Umbilical cord (tissue), 2 donors: ENCODE measurements around the gene KRT7. TPM values are rescaled to one million over a fixed set of nuclear protein-coding genes. Genes with fewer than 3 reads are reported as not detected.
"Not testable (repeated sequence)": the region's sequence is repeated elsewhere in the genome, so short reads cannot be mapped to it uniquely, and the experiment has no call there.

ENCODE experiments used
- DNase-seq: peaks from one replicate; pipeline ENCODE4 v3.0.0-alpha.2; 2015; ENCODE audit warnings: low spot score
- total RNA-seq: library from RNA; depleted of rRNA; stranded (reverse); fragments of >200 nt; gene quantifications from one replicate; pipeline ENCODE4 v1.2.3, GENCODE V29; 2014; ENCODE audit warnings: low replicate concordance; ENCODE audit not compliant: insufficient read depth

KRT7 gene
- total RNA-seq, 1 donor from 2014 or later, result 7.7 TPM

DNA sequence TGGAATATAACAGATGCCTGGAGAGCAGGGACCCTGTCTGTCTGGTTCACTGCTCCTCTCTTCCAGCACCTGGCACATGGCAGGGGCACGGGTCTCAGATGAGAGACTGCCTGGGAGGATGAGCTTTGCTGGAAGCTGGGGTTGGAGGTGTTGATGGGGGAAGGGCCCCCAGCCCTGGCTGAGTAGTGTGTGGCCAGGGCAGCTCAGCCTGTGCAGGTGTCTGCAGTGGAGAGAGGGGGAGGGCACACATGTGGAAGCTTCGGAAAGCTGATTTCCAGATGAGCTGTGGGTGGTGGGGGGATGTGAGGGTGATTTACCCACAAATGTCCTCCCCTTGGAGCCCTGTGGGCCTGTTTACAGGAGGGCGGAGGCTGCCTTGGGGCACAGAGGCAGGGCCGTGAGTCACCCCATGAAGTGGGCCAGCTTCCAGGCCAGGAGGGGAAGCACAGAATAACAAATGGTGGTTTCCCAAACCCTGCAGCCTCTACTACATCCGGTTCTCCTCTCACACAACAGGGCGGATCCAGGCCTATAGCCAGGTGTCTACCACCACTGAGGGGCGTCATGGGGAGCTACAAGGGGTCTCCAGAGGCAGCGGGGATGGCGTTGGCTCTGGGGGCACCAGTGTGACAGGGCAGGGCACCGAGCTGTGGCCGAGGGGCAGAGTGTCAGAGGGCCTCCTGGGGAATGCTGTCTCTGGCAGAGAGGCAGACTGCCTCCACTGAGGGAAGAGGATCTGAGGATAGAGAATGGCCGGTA is 11.0 kb downstream of the KRT7 start:
- DNase-seq, result peak; percentile 75

DNA sequence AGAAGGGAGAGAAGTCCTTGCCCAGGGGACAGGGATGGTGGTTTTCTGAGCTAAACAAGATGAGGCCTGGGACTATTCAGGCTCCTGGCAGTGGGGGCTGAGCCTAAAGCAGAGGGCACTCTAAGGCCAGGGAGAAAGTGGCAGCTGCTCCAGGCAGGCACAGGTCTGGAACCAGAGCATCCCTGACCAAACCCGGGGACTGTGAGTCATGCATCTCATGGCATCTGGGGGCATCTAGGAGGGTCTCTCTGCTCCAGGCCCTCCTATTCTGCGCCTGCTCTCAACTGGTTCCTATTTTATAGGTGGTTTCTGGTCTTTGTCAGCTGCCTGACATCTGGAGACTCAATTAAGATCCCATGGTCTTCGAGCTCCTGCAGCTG is 11.6 kb downstream of the KRT7 start:
- peak; percentile 49 for DNase-seq

- DNase-seq, result no peak
These were observed 12.4 kb downstream of the KRT7 start for GRCh38 chr12:52245259-52245961.

DNA sequence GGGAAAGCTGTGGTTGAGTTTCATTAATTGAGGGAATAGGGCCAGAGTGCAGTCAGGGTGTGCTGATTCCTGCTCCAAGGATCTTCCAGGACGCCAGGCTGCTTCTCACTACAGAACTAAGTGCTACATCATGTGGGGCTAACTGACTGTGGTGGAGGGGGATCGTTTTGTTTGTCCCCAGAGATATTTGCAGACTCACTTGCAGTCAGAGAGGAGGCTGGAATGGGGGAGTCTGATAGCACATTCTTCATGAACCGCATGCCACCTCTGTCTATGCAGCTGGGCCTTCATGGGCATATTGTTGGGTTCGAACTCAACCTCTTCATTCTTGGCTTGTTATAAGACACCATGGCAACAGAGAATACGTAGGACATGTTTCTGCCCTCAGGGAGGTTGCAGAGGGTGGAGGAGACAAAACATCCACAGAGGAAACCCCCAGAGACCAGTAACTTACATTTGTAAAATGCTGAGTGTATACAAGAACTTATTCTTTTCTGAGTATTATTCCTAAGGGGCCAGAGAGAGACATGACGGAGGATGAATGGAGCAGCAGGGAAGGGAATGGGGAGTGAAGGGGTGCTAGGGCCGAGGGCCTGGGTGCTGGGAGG is 13.0 kb downstream of the KRT7 start:
- DNase-seq, result no peak

DNA sequence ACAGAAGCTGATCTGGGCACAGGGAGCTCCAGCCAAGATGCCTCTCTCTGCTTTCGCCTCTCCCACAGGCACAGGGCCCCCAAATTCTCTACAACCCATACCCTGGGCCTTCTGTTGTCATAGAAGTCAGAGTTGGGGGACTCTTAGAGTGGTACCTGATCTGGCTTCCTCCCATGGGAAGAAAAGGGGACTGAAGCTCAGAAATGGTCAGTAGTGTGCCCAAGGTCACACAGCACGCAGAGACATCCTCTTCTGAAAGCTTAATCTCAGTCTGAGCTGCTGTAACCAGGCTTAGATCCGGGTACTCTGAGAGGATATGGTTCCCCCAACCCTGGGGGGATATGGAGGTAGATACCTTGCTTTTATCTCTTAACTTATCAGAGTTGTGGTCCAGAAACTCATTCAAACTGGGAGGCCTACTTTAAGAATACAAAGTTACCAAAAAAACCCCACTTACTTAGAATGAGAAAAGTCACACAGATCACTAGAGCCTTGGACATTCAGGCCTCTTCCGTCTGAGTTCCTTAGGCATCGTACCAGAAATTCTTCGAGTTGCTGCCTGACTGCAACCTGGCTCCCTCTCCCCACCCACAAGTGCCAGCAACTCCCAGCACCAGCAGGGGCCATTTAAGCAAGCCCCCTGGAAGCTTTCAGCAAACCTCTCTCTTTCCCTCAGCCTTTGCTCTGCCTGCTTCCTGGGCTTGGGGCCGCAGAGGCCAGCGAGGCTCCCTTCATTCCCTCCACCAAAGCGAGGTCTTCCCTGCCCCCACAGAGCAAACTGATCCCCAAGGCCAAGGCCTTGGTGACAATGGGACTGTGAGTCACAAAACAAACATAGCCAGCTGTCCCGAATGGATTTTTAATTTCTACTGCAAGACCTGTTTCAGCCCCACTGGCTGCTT is 13.9 kb downstream of the KRT7 start:
- DNase-seq, result no peak

DNA sequence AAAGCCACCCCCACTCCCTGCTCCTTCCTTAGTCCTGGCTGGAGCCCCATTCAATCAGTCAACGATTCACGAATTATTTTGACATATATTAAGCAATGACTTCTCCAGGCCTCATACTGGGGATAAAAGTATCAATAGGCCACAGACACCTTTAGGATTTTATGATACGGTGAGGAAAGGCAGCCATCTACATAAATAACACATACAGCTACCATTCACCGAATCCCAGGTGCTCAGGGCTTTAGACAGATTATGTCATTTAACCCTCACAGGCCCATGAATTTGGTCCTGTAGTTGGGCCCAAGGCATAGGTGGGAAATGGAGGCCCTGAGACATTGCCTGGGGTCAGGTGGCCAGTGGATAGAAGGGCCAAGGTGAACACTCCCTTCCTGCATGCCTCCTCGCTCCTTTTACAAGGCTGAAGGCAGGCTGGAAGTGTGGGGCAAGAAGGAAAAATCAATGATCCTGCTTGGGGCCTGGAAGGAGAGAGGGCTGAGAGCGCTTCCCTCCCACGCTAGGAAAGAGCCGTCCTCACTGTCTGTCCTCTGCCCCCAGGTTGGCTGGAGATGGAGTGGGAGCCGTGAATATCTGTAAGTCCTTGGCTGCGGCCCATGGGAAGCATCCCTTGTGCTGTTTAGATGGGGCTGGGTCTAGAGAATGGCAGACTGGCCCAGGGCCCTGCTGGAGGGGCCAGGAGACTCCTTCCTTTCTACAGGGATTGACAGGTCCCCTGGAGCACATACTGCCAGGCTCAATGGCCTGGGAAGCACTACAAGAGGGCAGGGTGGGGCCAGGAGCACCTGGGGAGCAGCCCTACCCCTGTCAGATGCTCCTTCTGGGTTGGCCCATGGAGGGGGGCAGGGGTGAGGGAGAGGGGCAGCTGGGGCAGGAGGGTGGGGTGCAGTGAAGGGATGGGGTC is 14.8 kb downstream of the KRT7 start:
- DNase-seq, result no peak

DNA sequence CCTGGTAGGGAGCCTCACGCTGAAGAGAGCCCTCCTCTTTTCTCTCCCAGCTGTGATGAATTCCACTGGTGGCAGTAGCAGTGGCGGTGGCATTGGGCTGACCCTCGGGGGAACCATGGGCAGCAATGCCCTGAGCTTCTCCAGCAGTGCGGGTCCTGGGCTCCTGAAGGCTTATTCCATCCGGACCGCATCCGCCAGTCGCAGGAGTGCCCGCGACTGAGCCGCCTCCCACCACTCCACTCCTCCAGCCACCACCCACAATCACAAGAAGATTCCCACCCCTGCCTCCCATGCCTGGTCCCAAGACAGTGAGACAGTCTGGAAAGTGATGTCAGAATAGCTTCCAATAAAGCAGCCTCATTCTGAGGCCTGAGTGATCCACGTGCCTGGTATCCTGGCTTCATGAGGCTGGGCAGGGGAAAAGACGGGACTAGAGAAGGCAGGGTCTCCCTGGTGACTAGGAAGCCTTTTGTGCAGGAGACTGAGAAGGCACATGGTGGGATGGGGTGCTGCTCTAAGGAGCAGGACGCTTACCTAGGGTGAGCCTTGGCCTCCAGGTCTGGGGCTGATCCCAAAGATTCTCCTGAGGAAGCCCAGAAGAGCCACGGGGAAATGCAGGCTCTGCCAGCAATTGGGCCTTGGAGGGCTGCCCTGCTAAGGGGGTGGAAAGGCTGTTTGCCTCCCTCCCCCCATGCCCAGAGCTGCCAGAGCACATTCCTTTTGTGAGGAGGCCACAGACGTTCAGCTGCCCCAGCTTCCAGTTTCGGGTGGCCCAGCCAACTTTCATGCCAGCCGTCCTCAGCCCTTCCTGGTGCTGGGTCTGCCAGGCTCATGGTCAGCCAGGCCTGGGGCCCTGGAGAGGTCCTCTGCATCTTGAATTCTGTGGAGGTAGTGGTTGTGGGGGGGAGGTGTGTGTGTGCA is 15.8 kb downstream of the KRT7 start:
- no peak for DNase-seq

- no peak for DNase-seq
These were observed 16.5 kb downstream of the KRT7 start for GRCh38 chr12:52249511-52250047.

GRCh38 chr12:52250048-52250990 is 17.3 kb downstream of the KRT7 start:
- DNase-seq, result no peak

- DNase-seq, result no peak
These were observed 18.5 kb downstream of the KRT7 start for GRCh38 chr12:52251367-52252051.

DNA sequence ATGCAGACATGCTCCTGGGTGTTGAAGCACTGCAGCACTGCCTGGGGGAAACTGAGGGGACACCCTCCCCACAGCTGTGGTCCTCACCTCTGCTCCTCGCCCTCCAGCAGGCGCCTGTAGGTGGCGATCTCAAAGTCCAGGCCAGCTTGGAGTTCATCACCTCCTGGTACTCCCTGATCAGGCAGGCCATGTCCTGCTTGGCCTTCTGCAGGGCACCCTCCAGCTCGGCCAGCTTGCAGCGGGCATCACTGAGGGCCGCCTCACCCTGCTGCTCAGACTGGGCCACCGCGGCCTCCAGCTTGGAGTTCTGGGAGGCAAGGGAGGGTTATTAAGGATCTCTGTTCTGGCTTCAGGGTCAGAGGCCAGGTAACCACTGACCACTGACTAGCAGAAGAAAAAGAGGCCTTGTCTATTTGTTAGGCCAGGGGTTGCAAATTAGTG is 19.2 kb downstream of the KRT7 start:
- not testable (repeated sequence) for DNase-seq

DNA sequence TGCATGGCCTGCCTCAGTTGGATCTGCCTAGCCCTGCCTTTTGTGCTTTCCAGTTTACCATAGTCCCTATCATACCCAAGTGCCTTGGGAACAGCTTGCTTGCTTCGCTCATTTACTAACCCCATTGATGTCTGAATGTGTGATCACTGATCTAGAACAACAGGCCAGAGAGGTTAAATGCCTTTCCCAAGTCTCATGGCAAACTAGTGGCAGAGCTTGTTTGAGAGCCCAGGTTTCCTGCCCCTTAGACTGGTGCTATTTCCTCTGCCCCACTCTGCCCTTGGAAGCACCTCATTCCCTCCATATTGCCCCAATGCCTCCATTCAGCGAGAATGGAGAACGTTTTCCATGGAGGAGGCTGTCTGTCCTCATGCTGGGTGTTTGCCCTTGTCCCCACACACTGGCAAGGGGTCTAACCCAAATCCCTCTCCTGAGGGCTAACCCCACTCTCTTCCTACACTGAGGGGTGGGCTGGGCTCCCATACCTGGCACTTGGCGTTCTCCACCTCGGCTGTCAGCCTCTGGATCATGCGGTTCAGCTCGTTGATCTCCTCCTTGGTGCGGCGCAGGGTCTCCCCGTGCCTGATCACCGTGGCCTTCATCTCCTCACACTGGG is 19.8 kb downstream of the KRT7 start:
- no peak for DNase-seq

- no peak for DNase-seq
These were observed 20.5 kb downstream of the KRT7 start for GRCh38 chr12:52253391-52254179.

- DNase-seq, result no peak
These were observed 21.3 kb downstream of the KRT7 start for GRCh38 chr12:52254180-52254964.
